ENCODE results near the gene KIAA1143.

KIAA1143 gene

GRCh38 chr3:44761424-44762169, at the start of gene KIAA1143, which contains the start of gene KIF15:
Gene KIAA1143 (minus strand): TSS chr3:44761619. CDS start chr3:44761602, 17 bp downstream.
Gene KIF15 (plus strand): TSS chr3:44761794. CDS start chr3:44761866, 72 bp downstream.
- peaks cover 0 to 4% of the 10 kb centered on the region in 2 donors for H3K36me3 ChIP-seq (ENCODE audit: control insufficient read depth in 2 of 2, insufficient read depth in 2 of 2, low read length in 2 of 2)
- no peaks in the 10 kb centered on the region for H3K27me3 ChIP-seq (ENCODE audit: control insufficient read depth in 1 of 2, insufficient read depth in 2 of 2, low read length in 2 of 2)
- H3K27ac ChIP-seq (ENCODE audit: low read length): peak within 1 kb of the TSS; percentile 49
- peak within 1 kb of the TSS; percentile 72 to 92 for H3K9ac ChIP-seq (ENCODE audit: low read length in 2 of 2)
- peaks cover 12% of the 10 kb centered on the region for H3K4me1 ChIP-seq (ENCODE audit: control insufficient read depth, insufficient read depth, low read length)
- peak within 1 kb of the TSS; percentile 92 to 94 for H3K4me3 ChIP-seq (ENCODE audit: low read length in 2 of 2)
- H3K9me3 ChIP-seq (ENCODE audit: control insufficient read depth in 2 of 2, low read length in 2 of 2): no peaks in the 10 kb centered on the region

GRCh38 chr3:44805960-44806359, 44.5 kb upstream of the KIAA1143 start:
- Histone ChIP-seq H3K4me1 (ENCODE audit: control insufficient read depth, insufficient read depth, low read length) (no peaks in the 10 kb centered on the region), H3K9ac (ENCODE audit: low read length in 2 of 2) (no peak overlapping the region), H3K27ac (ENCODE audit: low read length) (no peak overlapping the region), H3K36me3 (ENCODE audit: control insufficient read depth in 2 of 2, insufficient read depth in 2 of 2, low read length in 2 of 2) (no peaks in the 10 kb centered on the region), H3K27me3 (ENCODE audit: control insufficient read depth in 1 of 2, insufficient read depth in 2 of 2, low read length in 2 of 2) (no peaks in the 10 kb centered on the region), H3K9me3 (ENCODE audit: control insufficient read depth in 2 of 2, low read length in 2 of 2) (no peaks in the 10 kb centered on the region), H3K4me3 (ENCODE audit: low read length in 2 of 2) (no peak overlapping the region)

- no peaks in the 10 kb centered on the region for H3K9me3 ChIP-seq (ENCODE audit: control insufficient read depth in 2 of 2, low read length in 2 of 2)
- H3K36me3 ChIP-seq (ENCODE audit: control insufficient read depth in 2 of 2, insufficient read depth in 2 of 2, low read length in 2 of 2): no peaks in the 10 kb centered on the region
- no peaks in the 10 kb centered on the region for H3K4me1 ChIP-seq (ENCODE audit: control insufficient read depth, insufficient read depth, low read length)
- H3K27me3 ChIP-seq (ENCODE audit: control insufficient read depth in 1 of 2, insufficient read depth in 2 of 2, low read length in 2 of 2): no peaks in the 10 kb centered on the region
- no peak overlapping the region for H3K4me3 ChIP-seq (ENCODE audit: low read length in 2 of 2)
- H3K9ac ChIP-seq (ENCODE audit: low read length in 2 of 2): no peak overlapping the region
- H3K27ac ChIP-seq (ENCODE audit: low read length): no peak overlapping the region
Measured at GRCh38 chr3:44803298-44803697, 41.9 kb upstream of the KIAA1143 start.

GRCh38 chr3:44802011-44802410, 40.6 kb upstream of the KIAA1143 start:
- Histone ChIP-seq H3K36me3 (ENCODE audit: control insufficient read depth in 2 of 2, insufficient read depth in 2 of 2, low read length in 2 of 2) (no peaks in the 10 kb centered on the region), H3K4me3 (ENCODE audit: low read length in 2 of 2) (no peak overlapping the region), H3K27ac (ENCODE audit: low read length) (no peak overlapping the region), H3K9ac (ENCODE audit: low read length in 2 of 2) (no peak overlapping the region), H3K27me3 (ENCODE audit: control insufficient read depth in 1 of 2, insufficient read depth in 2 of 2, low read length in 2 of 2) (no peaks in the 10 kb centered on the region), H3K4me1 (ENCODE audit: control insufficient read depth, insufficient read depth, low read length) (no peaks in the 10 kb centered on the region), H3K9me3 (ENCODE audit: control insufficient read depth in 2 of 2, low read length in 2 of 2) (no peaks in the 10 kb centered on the region)

- Histone ChIP-seq H3K27me3 (ENCODE audit: control insufficient read depth in 1 of 2, insufficient read depth in 2 of 2, low read length in 2 of 2) (no peaks in the 10 kb centered on the region), H3K27ac (ENCODE audit: low read length) (no peak overlapping the region), H3K9ac (ENCODE audit: low read length in 2 of 2) (no peak overlapping the region), H3K4me3 (ENCODE audit: low read length in 2 of 2) (no peak overlapping the region), H3K36me3 (ENCODE audit: control insufficient read depth in 2 of 2, insufficient read depth in 2 of 2, low read length in 2 of 2) (no peaks in the 10 kb centered on the region), H3K9me3 (ENCODE audit: control insufficient read depth in 2 of 2, low read length in 2 of 2) (no peaks in the 10 kb centered on the region), H3K4me1 (ENCODE audit: control insufficient read depth, insufficient read depth, low read length) (no peaks in the 10 kb centered on the region)
Measured at GRCh38 chr3:44795197-44795596, 33.8 kb upstream of the KIAA1143 start.

- Histone ChIP-seq H3K27me3 (ENCODE audit: control insufficient read depth in 1 of 2, insufficient read depth in 2 of 2, low read length in 2 of 2) (no peaks in the 10 kb centered on the region), H3K27ac (ENCODE audit: low read length) (no peak overlapping the region)
Measured at GRCh38 chr3:44782891-44783290, 21.5 kb upstream of the KIAA1143 start.

GRCh38 chr3:44772099-44772442, 10.7 kb upstream of the KIAA1143 start:
- H3K9me3 ChIP-seq (ENCODE audit: control insufficient read depth in 2 of 2, low read length in 2 of 2): no peaks in the 10 kb centered on the region
- no peaks in the 10 kb centered on the region for H3K4me1 ChIP-seq (ENCODE audit: control insufficient read depth, insufficient read depth, low read length)
- H3K27me3 ChIP-seq (ENCODE audit: control insufficient read depth in 1 of 2, insufficient read depth in 2 of 2, low read length in 2 of 2): no peaks in the 10 kb centered on the region
- H3K9ac ChIP-seq (ENCODE audit: low read length in 2 of 2): no peak overlapping the region
- no peak overlapping the region for H3K4me3 ChIP-seq (ENCODE audit: low read length in 2 of 2)
- no peak overlapping the region for H3K27ac ChIP-seq (ENCODE audit: low read length)
- H3K36me3 ChIP-seq (ENCODE audit: control insufficient read depth in 2 of 2, insufficient read depth in 2 of 2, low read length in 2 of 2): no peaks in the 10 kb centered on the region

More at GRCh38 chr3:44782891-44783290, 21.5 kb upstream of the KIAA1143 start:
- no peaks in the 10 kb centered on the region for H3K9me3 ChIP-seq (ENCODE audit: control insufficient read depth in 2 of 2, low read length in 2 of 2)
- H3K4me3 ChIP-seq (ENCODE audit: low read length in 2 of 2): no peak overlapping the region
- no peak overlapping the region for H3K9ac ChIP-seq (ENCODE audit: low read length in 2 of 2)
- H3K4me1 ChIP-seq (ENCODE audit: control insufficient read depth, insufficient read depth, low read length): no peaks in the 10 kb centered on the region
- H3K36me3 ChIP-seq (ENCODE audit: control insufficient read depth in 2 of 2, insufficient read depth in 2 of 2, low read length in 2 of 2): no peaks in the 10 kb centered on the region

GRCh38 chr3:44771424-44772098, 10.1 kb upstream of the KIAA1143 start:
- H3K4me1 ChIP-seq (ENCODE audit: control insufficient read depth, insufficient read depth, low read length): no peaks in the 10 kb centered on the region
- no peak overlapping the region for H3K4me3 ChIP-seq (ENCODE audit: low read length in 2 of 2)
- no peak overlapping the region for H3K27ac ChIP-seq (ENCODE audit: low read length)
- H3K27me3 ChIP-seq (ENCODE audit: control insufficient read depth in 1 of 2, insufficient read depth in 2 of 2, low read length in 2 of 2): no peaks in the 10 kb centered on the region
- H3K9me3 ChIP-seq (ENCODE audit: control insufficient read depth in 2 of 2, low read length in 2 of 2): no peaks in the 10 kb centered on the region
- no peaks in the 10 kb centered on the region for H3K36me3 ChIP-seq (ENCODE audit: control insufficient read depth in 2 of 2, insufficient read depth in 2 of 2, low read length in 2 of 2)
- no peak overlapping the region for H3K9ac ChIP-seq (ENCODE audit: low read length in 2 of 2)

- H3K27me3 ChIP-seq (ENCODE audit: control insufficient read depth in 1 of 2, insufficient read depth in 2 of 2, low read length in 2 of 2): no peaks in the 10 kb centered on the region
- H3K36me3 ChIP-seq (ENCODE audit: control insufficient read depth in 2 of 2, insufficient read depth in 2 of 2, low read length in 2 of 2): no peaks in the 10 kb centered on the region
- H3K9me3 ChIP-seq (ENCODE audit: control insufficient read depth in 2 of 2, low read length in 2 of 2): no peaks in the 10 kb centered on the region
- H3K4me3 ChIP-seq (ENCODE audit: low read length in 2 of 2): no peak overlapping the region
- peaks cover 12% of the 10 kb centered on the region for H3K4me1 ChIP-seq (ENCODE audit: control insufficient read depth, insufficient read depth, low read length)
- H3K9ac ChIP-seq (ENCODE audit: low read length in 2 of 2): no peak overlapping the region
- H3K27ac ChIP-seq (ENCODE audit: low read length): no peak overlapping the region
Measured at GRCh38 chr3:44764248-44764647, 2.8 kb upstream of the KIAA1143 start.

- Histone ChIP-seq H3K4me1 (ENCODE audit: control insufficient read depth, insufficient read depth, low read length) (peaks cover 12% of the 10 kb centered on the region), H3K36me3 (ENCODE audit: control insufficient read depth in 2 of 2, insufficient read depth in 2 of 2, low read length in 2 of 2) (no peaks in the 10 kb centered on the region), H3K9ac (ENCODE audit: low read length in 2 of 2) (no peak overlapping the region), H3K27me3 (ENCODE audit: control insufficient read depth in 1 of 2, insufficient read depth in 2 of 2, low read length in 2 of 2) (no peaks in the 10 kb centered on the region), H3K9me3 (ENCODE audit: control insufficient read depth in 2 of 2, low read length in 2 of 2) (no peaks in the 10 kb centered on the region), H3K4me3 (ENCODE audit: low read length in 2 of 2) (peak overlapping the region in 1 of 2 donors; percentile 14), H3K27ac (ENCODE audit: low read length) (no peak overlapping the region)
Measured at GRCh38 chr3:44762690-44763089, 1.3 kb upstream of the KIAA1143 start.

- Histone ChIP-seq H3K27ac (ENCODE audit: low read length) (no peak overlapping the region), H3K4me3 (ENCODE audit: low read length in 2 of 2) (peak overlapping the region; percentile 61 to 92), H3K27me3 (ENCODE audit: control insufficient read depth in 1 of 2, insufficient read depth in 2 of 2, low read length in 2 of 2) (no peaks in the 10 kb centered on the region), H3K4me1 (ENCODE audit: control insufficient read depth, insufficient read depth, low read length) (peaks cover 12% of the 10 kb centered on the region), H3K36me3 (ENCODE audit: control insufficient read depth in 2 of 2, insufficient read depth in 2 of 2, low read length in 2 of 2) (peaks cover 0 to 4% of the 10 kb centered on the region in 2 donors), H3K9me3 (ENCODE audit: control insufficient read depth in 2 of 2, low read length in 2 of 2) (no peaks in the 10 kb centered on the region), H3K9ac (ENCODE audit: low read length in 2 of 2) (no peak overlapping the region)
Measured at GRCh38 chr3:44762170-44762677, 805 bp upstream of the KIAA1143 start.

All from stomach smooth muscle (tissue), 2 donors.